Neutrophil (primary cell): ENCODE data around the gene FRMPD2.

Experiments
- H3K27ac ChIP-seq: fragments of 200-600 bp; sonication (generic); 2 replicates; pipeline ENCODE4 v1.5.1; 2016; ENCODE audit warnings: mild to moderate bottlenecking, moderate library complexity
- H3K27me3 ChIP-seq: fragments of 200-600 bp; sonication (generic); 2 replicates; pipeline ENCODE4 v1.6.0; 2016; ENCODE audit warnings: mild to moderate bottlenecking
- H3K36me3 ChIP-seq: fragments of 200-600 bp; sonication (generic); 2 replicates; pipeline ENCODE4 v1.5.1; 2017
- H3K4me1 ChIP-seq, 2 experiments: fragments of 200-600 bp in 1 of 2; sonication (generic) in 1 of 2; 1 replicate in 1 of 2; 2 replicates in 1 of 2; pipeline versions ENCODE4 v1.5.1 to v1.6.1; 2013 to 2016; ENCODE audit warnings: low read depth in 1 of 2, low read length in 1 of 2, mild to moderate bottlenecking in 1 of 2, moderate library complexity in 1 of 2; ENCODE audit not compliant: control insufficient read depth in 1 of 2, insufficient read depth in 1 of 2
- H3K4me3 ChIP-seq, 2 experiments: fragments of 200-600 bp in 1 of 2; sonication (generic) in 1 of 2; 1 replicate in 1 of 2; 2 replicates in 1 of 2; pipeline ENCODE4 v1.5.1; 2013 to 2016; ENCODE audit warnings: low read depth in 1 of 2, low read length in 1 of 2, mild to moderate bottlenecking in 1 of 2, moderate library complexity in 1 of 2
- H3K9me3 ChIP-seq: fragments of 200-600 bp; sonication (generic); 2 replicates; pipeline ENCODE4 v1.5.1; 2016
- TF ChIP-seq, protein P1 (sequence below): fragments of 200-600 bp; sonication (generic); IDR thresholded peaks from 2 replicates; pipeline ENCODE4 v1.5.1; 2016; ENCODE audit warnings: antibody characterized with exemption

Gene FRMPD2

DNA sequence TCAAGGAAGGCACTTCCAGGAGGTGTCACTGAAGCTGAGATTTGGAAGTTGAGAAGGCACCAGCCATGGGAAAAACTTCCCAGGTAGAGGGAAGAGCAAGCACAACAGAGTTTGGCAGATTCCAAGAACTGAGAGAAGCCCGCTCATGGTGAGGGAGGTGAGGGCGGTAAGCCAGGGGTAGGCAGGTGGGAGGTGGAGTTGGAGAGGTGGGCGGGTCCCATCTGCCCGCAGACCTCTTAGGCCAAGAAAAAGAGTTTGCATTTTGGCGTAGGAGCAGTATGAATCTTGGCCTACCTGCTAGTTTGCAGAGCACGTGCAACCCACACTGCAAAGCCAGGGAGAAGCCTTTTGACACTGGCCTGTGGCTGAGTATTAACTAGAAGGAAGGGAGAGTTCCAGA lies 18.8 kb downstream of the FRMPD2 start:
- Histone ChIP-seq H3K9me3 (no peaks in the 10 kb centered on the region), H3K4me3 (no peak overlapping the region), H3K27ac (no peak overlapping the region), H3K4me1 (no peaks in the 10 kb centered on the region), H3K27me3 (no peaks in the 10 kb centered on the region), H3K36me3 (no peaks in the 10 kb centered on the region)
- TF ChIP-seq, protein P1, sequence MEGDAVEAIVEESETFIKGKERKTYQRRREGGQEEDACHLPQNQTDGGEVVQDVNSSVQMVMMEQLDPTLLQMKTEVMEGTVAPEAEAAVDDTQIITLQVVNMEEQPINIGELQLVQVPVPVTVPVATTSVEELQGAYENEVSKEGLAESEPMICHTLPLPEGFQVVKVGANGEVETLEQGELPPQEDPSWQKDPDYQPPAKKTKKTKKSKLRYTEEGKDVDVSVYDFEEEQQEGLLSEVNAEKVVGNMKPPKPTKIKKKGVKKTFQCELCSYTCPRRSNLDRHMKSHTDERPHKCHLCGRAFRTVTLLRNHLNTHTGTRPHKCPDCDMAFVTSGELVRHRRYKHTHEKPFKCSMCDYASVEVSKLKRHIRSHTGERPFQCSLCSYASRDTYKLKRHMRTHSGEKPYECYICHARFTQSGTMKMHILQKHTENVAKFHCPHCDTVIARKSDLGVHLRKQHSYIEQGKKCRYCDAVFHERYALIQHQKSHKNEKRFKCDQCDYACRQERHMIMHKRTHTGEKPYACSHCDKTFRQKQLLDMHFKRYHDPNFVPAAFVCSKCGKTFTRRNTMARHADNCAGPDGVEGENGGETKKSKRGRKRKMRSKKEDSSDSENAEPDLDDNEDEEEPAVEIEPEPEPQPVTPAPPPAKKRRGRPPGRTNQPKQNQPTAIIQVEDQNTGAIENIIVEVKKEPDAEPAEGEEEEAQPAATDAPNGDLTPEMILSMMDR, result no peak

DNA sequence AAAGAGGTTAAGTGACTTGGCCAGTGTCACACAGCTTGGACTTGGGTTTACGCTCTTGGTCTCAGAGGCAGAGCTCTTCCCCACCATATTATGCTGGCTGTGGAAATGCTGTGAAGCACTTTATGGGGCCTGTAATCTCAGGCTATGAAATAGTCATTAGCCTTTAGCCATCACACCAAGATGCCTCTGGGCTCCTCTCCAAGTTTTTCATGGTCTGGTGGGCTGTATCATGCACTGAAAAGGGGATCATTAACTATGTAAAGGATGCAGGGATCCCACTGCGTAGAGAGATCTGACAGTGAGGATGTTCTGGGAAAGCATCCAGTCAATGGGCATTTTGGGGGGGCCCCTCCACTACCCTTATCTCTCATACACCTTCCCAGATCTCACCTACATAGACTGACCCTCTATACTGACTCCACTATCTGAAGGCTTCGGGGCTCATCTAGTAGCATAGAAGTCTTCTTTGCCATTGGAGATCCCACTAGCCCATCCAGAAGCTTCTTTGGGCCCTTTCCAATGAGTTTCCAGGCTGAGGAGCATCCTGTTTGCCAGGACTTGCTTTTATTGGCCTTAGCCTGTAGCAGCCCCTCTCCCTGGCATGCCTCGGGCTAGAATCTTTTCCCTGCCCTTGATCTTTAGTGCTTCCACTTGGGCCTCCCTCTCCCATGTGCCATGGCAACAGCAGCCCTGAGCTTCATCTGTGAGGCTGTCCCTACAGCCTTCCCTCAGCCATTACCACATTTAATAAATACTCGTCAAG lies 19.6 kb downstream of the FRMPD2 start:
- no peaks in the 10 kb centered on the region for H3K27me3 ChIP-seq
- H3K9me3 ChIP-seq, result no peaks in the 10 kb centered on the region
- no peaks in the 10 kb centered on the region for H3K36me3 ChIP-seq
- no peak overlapping the region for H3K4me3 ChIP-seq
- no peaks in the 10 kb centered on the region for H3K4me1 ChIP-seq
- no peak overlapping the region for H3K27ac ChIP-seq
- TF ChIP-seq, protein P1, result no peak

DNA sequence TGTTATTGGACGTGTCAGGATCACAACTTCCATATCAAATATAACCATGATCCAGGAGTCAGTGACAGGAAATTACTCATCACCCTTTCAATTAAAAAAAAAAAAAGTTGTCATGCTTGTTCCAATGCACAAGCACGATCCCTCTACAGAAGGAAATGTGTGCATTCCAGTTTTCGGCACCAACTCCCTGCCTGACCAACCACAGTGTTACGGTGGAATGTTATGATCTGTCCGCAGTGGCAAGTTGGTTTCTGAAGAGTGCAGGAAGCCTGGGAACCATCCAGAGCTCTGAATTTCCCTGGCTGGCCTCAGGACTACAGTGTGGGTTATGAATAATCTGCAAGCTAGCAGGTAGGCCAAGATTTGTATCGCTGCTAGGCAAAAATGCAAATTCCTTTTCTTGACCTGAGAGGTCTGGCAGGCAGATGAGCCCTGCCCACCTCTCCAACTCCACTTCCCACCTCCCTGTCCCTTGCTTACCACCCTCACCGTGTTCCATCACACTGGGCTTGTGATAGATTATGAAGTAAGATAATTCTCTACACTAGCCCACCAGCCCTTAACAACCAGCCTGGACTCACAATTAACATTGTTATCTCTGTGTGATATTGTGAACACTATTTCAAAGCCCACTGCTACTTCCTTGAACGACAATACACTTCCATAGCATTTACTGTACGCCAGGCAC lies 20.4 kb downstream of the FRMPD2 start:
- H3K4me1 ChIP-seq, result no peaks in the 10 kb centered on the region
- no peak overlapping the region for H3K27ac ChIP-seq
- TF ChIP-seq, protein P1, result no peak
- H3K9me3 ChIP-seq, result no peaks in the 10 kb centered on the region
- H3K36me3 ChIP-seq, result no peaks in the 10 kb centered on the region
- no peak overlapping the region for H3K4me3 ChIP-seq
- no peaks in the 10 kb centered on the region for H3K27me3 ChIP-seq

DNA sequence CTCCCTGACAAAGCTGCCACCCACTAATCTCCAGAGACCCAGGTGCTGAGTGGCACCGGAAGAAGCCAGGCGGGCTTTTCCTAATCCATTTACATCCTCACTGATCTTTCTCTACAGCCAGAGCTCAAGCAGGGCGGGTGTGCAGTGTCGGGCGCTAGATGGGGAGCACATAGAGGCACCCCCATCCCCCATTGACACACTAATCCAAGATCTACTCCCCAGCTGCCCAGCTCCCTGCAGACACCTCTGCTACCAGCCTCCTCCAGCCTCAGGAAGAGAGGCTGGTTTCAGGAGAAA lies 22.2 kb downstream of the FRMPD2 start:
- no peaks in the 10 kb centered on the region for H3K36me3 ChIP-seq
- H3K27ac ChIP-seq, result no peak overlapping the region
- TF ChIP-seq, protein P1, result no peak
- H3K4me1 ChIP-seq, result no peaks in the 10 kb centered on the region
- H3K27me3 ChIP-seq, result no peaks in the 10 kb centered on the region
- H3K9me3 ChIP-seq, result no peaks in the 10 kb centered on the region
- no peak overlapping the region for H3K4me3 ChIP-seq

DNA sequence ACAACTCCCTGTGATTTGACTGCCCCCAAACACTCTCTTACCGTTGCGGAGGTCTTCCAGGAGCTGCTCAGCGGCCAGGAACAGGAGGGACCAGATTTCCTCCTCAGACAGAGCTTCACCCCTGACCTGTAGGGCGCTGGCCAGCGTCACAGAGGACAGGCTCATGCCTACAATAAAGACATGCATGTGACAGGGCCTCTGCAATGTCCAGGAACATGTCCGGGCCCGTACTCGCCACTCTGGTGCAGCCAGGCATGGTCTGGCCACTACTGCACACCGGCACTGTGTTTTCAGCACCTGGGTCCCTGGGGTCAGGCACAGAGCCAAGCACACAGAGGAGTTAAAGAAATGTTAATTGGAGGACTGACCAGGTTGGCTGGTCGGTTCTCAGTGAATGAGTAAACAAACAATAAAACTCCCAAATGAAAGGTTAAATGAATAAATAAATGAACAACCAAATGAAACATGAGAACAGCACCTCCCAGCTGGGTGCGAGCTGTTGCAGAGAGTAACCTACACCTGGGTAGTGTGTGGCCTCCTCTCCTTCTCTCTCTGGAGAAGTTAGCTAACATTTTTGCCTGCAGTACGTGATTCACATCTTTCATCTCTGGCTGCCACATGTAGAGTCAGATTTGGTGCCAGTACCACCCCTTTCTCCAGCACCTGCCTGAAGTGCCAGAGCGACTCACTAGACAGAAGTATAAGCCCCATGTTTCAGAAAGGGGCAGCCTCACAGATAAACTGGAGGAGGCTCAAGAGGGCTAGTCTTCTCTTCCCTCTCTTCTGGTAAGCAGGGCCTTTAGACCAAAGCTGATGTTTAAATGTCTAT lies 22.8 kb downstream of the FRMPD2 start:
- Histone ChIP-seq H3K4me1 (no peaks in the 10 kb centered on the region), H3K9me3 (no peaks in the 10 kb centered on the region), H3K4me3 (no peak overlapping the region), H3K36me3 (no peaks in the 10 kb centered on the region), H3K27ac (no peak overlapping the region), H3K27me3 (no peaks in the 10 kb centered on the region)
- TF ChIP-seq, protein P1, result no peak
